ENCODE measurements around the gene GINS1.
A peak's percentile ranks its signal among the peaks of the same experiment; 100 is the strongest.
"Not testable (repeated sequence)": the region's sequence is repeated elsewhere in the genome, so short reads cannot be mapped to it uniquely, and the experiment has no call there.

GINS1 gene

GRCh38 chr20:25468126-25469075 lies 60.9 kb downstream of the GINS1 start:
- no peaks in the 10 kb centered on the region for H3K4me1 ChIP-seq (ENCODE audit: control insufficient read depth, insufficient read depth, low read length)
- no peaks in the 10 kb centered on the region for H3K9me3 ChIP-seq (ENCODE audit: control insufficient read depth, low read length)
- DNase-seq (ENCODE audit: low read depth), result no peak
- H3K9ac ChIP-seq (ENCODE audit: low read length), result no peak overlapping the region
- H3K36me3 ChIP-seq (ENCODE audit: control insufficient read depth, insufficient read depth, low read length, severe bottlenecking), result peaks cover 20% of the 10 kb centered on the region
- no peaks in the 10 kb centered on the region for H3K27me3 ChIP-seq (replicated peaks; ENCODE audit: control insufficient read depth, insufficient read depth, low read length)
- no peak overlapping the region for H3K4me3 ChIP-seq (ENCODE audit: low read length)

- Histone ChIP-seq H3K36me3 (ENCODE audit: control insufficient read depth, insufficient read depth, low read length, severe bottlenecking) (peaks cover 20% of the 10 kb centered on the region), H3K4me3 (ENCODE audit: low read length) (no peak overlapping the region), H3K9me3 (ENCODE audit: control insufficient read depth, low read length) (no peaks in the 10 kb centered on the region), H3K27me3 (replicated peaks; ENCODE audit: control insufficient read depth, insufficient read depth, low read length) (no peaks in the 10 kb centered on the region), H3K9ac (ENCODE audit: low read length) (no peak overlapping the region), H3K4me1 (ENCODE audit: control insufficient read depth, insufficient read depth, low read length) (no peaks in the 10 kb centered on the region)
- DNase-seq (ENCODE audit: low read depth), result no peak
Observed at GRCh38 chr20:25469558-25469957, 62.1 kb downstream of the GINS1 start.

DNA sequence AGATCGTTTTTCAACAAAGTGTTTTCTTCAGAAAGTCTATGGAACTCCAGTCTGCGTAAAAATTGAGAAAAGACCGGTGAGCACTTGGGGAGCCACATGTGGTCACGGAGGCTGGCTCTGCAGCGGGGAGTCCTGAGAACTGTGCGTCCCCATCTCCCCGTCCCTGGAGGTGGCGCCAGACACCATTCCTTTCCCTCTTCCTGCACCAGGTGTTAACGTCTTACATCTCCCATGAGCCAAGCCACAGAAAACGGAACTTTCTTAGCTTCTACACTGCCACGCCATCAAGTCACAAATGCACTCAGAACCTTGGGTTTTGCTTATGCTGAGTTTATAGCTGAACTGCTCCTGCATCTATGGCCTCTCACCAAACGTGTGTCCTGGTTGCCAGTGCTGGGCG lies 62.6 kb downstream of the GINS1 start:
- Histone ChIP-seq H3K9ac (ENCODE audit: low read length) (no peak overlapping the region), H3K4me1 (ENCODE audit: control insufficient read depth, insufficient read depth, low read length) (no peaks in the 10 kb centered on the region), H3K27me3 (replicated peaks; ENCODE audit: control insufficient read depth, insufficient read depth, low read length) (no peaks in the 10 kb centered on the region), H3K4me3 (ENCODE audit: low read length) (no peak overlapping the region), H3K9me3 (ENCODE audit: control insufficient read depth, low read length) (no peaks in the 10 kb centered on the region), H3K36me3 (ENCODE audit: control insufficient read depth, insufficient read depth, low read length, severe bottlenecking) (peaks cover 20% of the 10 kb centered on the region)
- DNase-seq (ENCODE audit: low read depth), result peak; percentile 10

DNA sequence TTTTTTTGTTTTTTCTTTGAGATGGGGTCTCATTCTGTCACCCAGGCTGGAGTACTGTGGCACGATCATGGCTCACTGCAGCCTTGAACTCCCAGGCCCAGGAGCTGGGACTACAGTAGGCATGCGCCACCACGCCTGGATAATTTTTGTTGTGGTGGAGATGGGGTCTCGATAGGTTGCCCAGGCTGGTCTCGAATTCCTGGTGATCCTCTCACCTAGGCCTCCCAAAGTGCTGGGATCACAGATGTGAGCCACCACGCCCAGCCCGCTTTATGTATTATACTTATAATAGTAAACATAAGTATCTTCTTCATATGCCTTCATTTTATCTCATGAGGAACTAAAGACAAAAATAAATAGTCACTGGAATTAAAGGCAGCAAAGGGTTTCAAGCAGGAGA lies 63.5 kb downstream of the GINS1 start:
- H3K4me3 ChIP-seq (ENCODE audit: low read length), result no peak overlapping the region
- no peaks in the 10 kb centered on the region for H3K27me3 ChIP-seq (replicated peaks; ENCODE audit: control insufficient read depth, insufficient read depth, low read length)
- peaks cover 22% of the 10 kb centered on the region for H3K36me3 ChIP-seq (ENCODE audit: control insufficient read depth, insufficient read depth, low read length, severe bottlenecking)
- no peaks in the 10 kb centered on the region for H3K4me1 ChIP-seq (ENCODE audit: control insufficient read depth, insufficient read depth, low read length)
- no peak for DNase-seq (ENCODE audit: low read depth)
- no peak overlapping the region for H3K9ac ChIP-seq (ENCODE audit: low read length)
- H3K9me3 ChIP-seq (ENCODE audit: control insufficient read depth, low read length), result no peaks in the 10 kb centered on the region

- not testable (repeated sequence) for H3K4me1 ChIP-seq (ENCODE audit: control insufficient read depth, insufficient read depth, low read length); H3K9ac ChIP-seq (ENCODE audit: low read length); H3K4me3 ChIP-seq (ENCODE audit: low read length); H3K9me3 ChIP-seq (ENCODE audit: control insufficient read depth, low read length); DNase-seq (ENCODE audit: low read depth); H3K36me3 ChIP-seq (ENCODE audit: control insufficient read depth, insufficient read depth, low read length, severe bottlenecking); H3K27me3 ChIP-seq (replicated peaks; ENCODE audit: control insufficient read depth, insufficient read depth, low read length)
Observed at GRCh38 chr20:25473297-25473696, 65.8 kb downstream of the GINS1 start.

DNA sequence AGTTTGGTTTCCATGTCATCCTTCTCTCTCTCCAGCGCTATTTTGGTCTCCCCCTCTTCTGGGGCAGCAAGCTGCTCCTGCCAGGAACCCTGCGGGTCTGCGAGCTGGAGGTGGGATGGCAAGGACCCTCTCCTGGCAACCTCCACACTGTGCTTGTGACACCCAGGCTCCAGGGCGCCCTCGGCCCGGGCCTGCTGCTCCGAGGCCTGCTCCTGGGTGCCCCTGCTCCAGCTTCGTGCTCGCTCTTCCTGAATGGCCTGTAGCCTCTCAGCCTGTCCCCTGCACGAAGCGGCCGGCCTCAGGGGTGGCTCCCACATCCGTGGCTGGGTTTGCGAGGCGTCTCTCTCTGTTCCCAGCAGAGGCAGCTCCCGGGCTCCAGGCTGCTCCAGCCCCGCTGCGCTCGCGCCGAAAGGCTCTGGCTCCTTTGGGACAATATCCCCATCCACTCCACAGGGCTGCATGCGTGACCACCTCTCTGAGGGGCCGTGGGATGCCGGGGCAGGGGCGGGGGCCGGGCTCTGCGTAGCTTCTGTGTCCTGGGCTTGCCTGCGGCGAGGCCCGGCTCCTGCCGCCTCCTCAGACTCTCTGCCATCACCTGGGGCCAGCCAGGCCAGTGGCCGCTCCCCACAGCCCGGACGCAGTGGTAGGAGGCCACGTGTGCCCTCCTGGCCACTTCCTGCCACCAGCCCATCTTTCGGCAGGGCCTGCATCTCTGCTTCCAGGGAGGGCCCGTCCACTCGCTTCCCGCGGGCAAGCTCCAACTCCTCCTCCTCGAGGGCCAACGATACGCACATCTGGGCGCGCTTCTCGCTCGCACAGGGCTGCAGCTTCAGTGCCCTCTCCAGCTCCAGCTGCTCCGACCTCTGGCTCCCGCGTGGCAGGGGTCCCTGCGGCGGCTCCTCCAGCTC lies 68.9 kb downstream of the GINS1 start:
- no peak overlapping the region for H3K4me3 ChIP-seq (ENCODE audit: low read length)
- no peaks in the 10 kb centered on the region for H3K9me3 ChIP-seq (ENCODE audit: control insufficient read depth, low read length)
- no peaks in the 10 kb centered on the region for H3K4me1 ChIP-seq (ENCODE audit: control insufficient read depth, insufficient read depth, low read length)
- peaks cover 21% of the 10 kb centered on the region for H3K36me3 ChIP-seq (ENCODE audit: control insufficient read depth, insufficient read depth, low read length, severe bottlenecking)
- no peak for DNase-seq (ENCODE audit: low read depth)
- no peak overlapping the region for H3K9ac ChIP-seq (ENCODE audit: low read length)
- no peaks in the 10 kb centered on the region for H3K27me3 ChIP-seq (replicated peaks; ENCODE audit: control insufficient read depth, insufficient read depth, low read length)

DNA sequence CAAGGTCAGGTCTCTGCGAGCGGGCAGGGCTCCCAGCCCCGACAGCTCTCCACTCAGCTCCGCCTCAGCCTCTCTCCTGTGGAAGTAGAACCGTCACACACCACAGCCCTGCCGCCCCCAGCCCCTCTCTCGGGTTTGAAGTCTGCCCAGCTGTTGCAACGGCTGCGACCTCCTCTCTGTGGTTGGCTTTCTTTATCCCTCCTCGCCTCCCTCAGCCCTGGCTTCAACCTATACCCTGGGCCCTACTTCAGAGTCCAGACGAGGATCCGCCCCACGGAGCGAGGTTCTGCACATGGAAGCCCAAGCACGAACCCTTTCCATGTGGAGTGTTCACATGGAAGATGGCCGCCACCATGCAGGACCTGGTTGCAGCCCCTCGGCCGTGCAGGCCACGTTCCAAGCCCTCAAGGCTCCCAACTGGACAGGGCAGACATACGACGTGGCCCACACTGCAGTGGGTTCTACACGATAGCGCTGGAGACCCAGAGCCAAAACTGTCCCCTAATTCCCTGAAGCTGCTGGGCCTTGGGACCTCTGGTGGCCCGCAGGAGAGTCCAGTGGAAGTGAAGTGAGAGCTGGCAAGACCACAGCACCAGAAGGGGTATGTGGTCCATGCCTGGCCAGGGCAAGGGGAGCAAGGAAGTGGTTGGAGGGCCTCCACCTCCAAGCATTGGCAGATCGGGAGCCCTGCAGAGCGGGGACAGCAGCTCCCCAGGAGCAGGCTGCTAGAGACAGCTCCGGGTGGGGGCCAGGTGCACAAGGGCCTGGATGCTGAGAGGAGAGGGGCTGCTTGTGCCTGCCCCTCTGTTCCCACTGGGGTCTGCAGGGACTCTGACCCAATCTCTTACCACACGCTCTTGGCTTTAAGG lies 69.8 kb downstream of the GINS1 start:
- H3K4me3 ChIP-seq (ENCODE audit: low read length), result no peak overlapping the region
- no peaks in the 10 kb centered on the region for H3K9me3 ChIP-seq (ENCODE audit: control insufficient read depth, low read length)
- H3K9ac ChIP-seq (ENCODE audit: low read length), result no peak overlapping the region
- H3K36me3 ChIP-seq (ENCODE audit: control insufficient read depth, insufficient read depth, low read length, severe bottlenecking), result peaks cover 26% of the 10 kb centered on the region
- no peak for DNase-seq (ENCODE audit: low read depth)
- no peaks in the 10 kb centered on the region for H3K27me3 ChIP-seq (replicated peaks; ENCODE audit: control insufficient read depth, insufficient read depth, low read length)
- H3K4me1 ChIP-seq (ENCODE audit: control insufficient read depth, insufficient read depth, low read length), result no peaks in the 10 kb centered on the region

GRCh38 chr20:25478889-25479568 lies 71.6 kb downstream of the GINS1 start:
- Histone ChIP-seq H3K27me3 (replicated peaks; ENCODE audit: control insufficient read depth, insufficient read depth, low read length) (no peaks in the 10 kb centered on the region), H3K9me3 (ENCODE audit: control insufficient read depth, low read length) (no peaks in the 10 kb centered on the region), H3K4me3 (ENCODE audit: low read length) (no peak overlapping the region), H3K9ac (ENCODE audit: low read length) (no peak overlapping the region), H3K4me1 (ENCODE audit: control insufficient read depth, insufficient read depth, low read length) (no peaks in the 10 kb centered on the region), H3K36me3 (ENCODE audit: control insufficient read depth, insufficient read depth, low read length, severe bottlenecking) (peaks cover 29% of the 10 kb centered on the region)
- no peak for DNase-seq (ENCODE audit: low read depth)

DNA sequence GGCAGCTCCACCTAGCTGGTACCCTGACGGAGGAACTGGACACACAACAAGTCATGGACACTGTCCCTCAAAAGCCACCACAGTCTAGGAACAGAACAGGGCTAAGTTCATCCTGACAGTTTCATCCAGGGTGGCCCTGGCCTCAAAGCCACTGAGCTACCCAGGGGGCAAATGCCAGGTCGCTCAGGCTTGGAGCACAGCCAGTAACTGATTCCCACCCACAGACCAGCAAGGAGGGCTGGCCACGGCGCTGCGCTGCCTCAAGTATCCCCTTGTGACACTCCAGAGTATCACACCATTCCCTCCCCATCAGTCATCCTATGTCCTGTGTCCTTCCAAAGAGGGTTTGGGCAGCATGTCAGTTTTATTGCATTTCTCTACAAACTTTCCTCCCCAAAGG lies 72.2 kb downstream of the GINS1 start:
- no peaks in the 10 kb centered on the region for H3K9me3 ChIP-seq (ENCODE audit: control insufficient read depth, low read length)
- H3K27me3 ChIP-seq (replicated peaks; ENCODE audit: control insufficient read depth, insufficient read depth, low read length), result no peaks in the 10 kb centered on the region
- no peak overlapping the region for H3K9ac ChIP-seq (ENCODE audit: low read length)
- H3K4me1 ChIP-seq (ENCODE audit: control insufficient read depth, insufficient read depth, low read length), result no peaks in the 10 kb centered on the region
- no peak overlapping the region for H3K4me3 ChIP-seq (ENCODE audit: low read length)
- DNase-seq (ENCODE audit: low read depth), result no peak
- H3K36me3 ChIP-seq (ENCODE audit: control insufficient read depth, insufficient read depth, low read length, severe bottlenecking), result peaks cover 31% of the 10 kb centered on the region

DNA sequence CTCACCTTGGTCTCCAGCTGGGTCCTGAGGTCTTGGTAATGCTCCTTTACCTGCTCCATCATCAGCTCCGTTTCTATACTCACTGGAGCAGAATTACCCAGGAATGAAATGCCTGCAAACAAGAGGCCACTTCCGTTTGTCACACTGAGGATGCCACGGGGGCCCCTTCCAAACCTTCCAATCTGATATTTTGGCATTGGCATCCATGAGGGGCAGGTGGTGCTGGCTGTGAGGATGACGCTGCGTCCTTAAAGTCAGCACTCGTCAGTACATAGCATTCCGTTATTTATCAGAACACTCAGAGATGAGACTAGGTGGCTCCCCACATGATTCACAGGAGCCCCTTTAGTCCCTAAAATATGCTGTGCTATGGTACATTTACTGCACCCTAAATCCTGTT lies 72.7 kb downstream of the GINS1 start:
- Histone ChIP-seq H3K27me3 (replicated peaks; ENCODE audit: control insufficient read depth, insufficient read depth, low read length) (no peaks in the 10 kb centered on the region), H3K4me1 (ENCODE audit: control insufficient read depth, insufficient read depth, low read length) (no peaks in the 10 kb centered on the region), H3K4me3 (ENCODE audit: low read length) (no peak overlapping the region), H3K9me3 (ENCODE audit: control insufficient read depth, low read length) (no peaks in the 10 kb centered on the region), H3K36me3 (ENCODE audit: control insufficient read depth, insufficient read depth, low read length, severe bottlenecking) (peaks cover 33% of the 10 kb centered on the region), H3K9ac (ENCODE audit: low read length) (no peak overlapping the region)
- DNase-seq (ENCODE audit: low read depth), result no peak
